NCI-H446 treated with DMSO at 0.1 percent for 48 hours (cell line): Measurements from ENCODE around the gene NPAS3.

Experiments used
- DNase-seq: peaks from one replicate; lab custom pipeline; 2025; lab: John Stamatoyannopoulos, UW

NPAS3 gene

GRCh38 chr14:33016613-33017012, 77.9 kb downstream of the NPAS3 start:
- DNase-seq: no peak

GRCh38 chr14:33017016-33017415, 78.3 kb downstream of the NPAS3 start:
- no peak for DNase-seq

- DNase-seq: no peak
Observed at GRCh38 chr14:33019346-33019745, 80.7 kb downstream of the NPAS3 start.

GRCh38 chr14:33026850-33027430, 88.3 kb downstream of the NPAS3 start:
- DNase-seq: no peak

GRCh38 chr14:33029511-33029910, 90.8 kb downstream of the NPAS3 start:
- no peak for DNase-seq

- no peak for DNase-seq
Observed at GRCh38 chr14:33030386-33030785, 91.7 kb downstream of the NPAS3 start.

GRCh38 chr14:33035416-33036194, 96.9 kb downstream of the NPAS3 start:
- DNase-seq: no peak

GRCh38 chr14:33039311-33039710, 100.6 kb downstream of the NPAS3 start:
- no peak for DNase-seq

- DNase-seq: no peak
Observed at GRCh38 chr14:33040372-33041140, 101.9 kb downstream of the NPAS3 start.

GRCh38 chr14:33042591-33042990, 103.9 kb downstream of the NPAS3 start:
- no peak for DNase-seq

- no peak for DNase-seq
Observed at GRCh38 chr14:33045760-33046159, 107.1 kb downstream of the NPAS3 start.

- no peak for DNase-seq
Observed at GRCh38 chr14:33052943-33053342, 114.3 kb downstream of the NPAS3 start.

- DNase-seq: no peak
Observed at GRCh38 chr14:33056213-33056612, 117.5 kb downstream of the NPAS3 start.

GRCh38 chr14:33057585-33057984, 118.9 kb downstream of the NPAS3 start:
- no peak for DNase-seq

GRCh38 chr14:33061667-33062325, 123.1 kb downstream of the NPAS3 start:
- no peak for DNase-seq

GRCh38 chr14:33062476-33062875, 123.8 kb downstream of the NPAS3 start:
- no peak for DNase-seq

- DNase-seq: no peak
Observed at GRCh38 chr14:33062881-33063280, 124.2 kb downstream of the NPAS3 start.

- no peak for DNase-seq
Observed at GRCh38 chr14:33063521-33063920, 124.8 kb downstream of the NPAS3 start.

- no peak for DNase-seq
Observed at GRCh38 chr14:33065634-33066033, 127.0 kb downstream of the NPAS3 start.

- no peak for DNase-seq
Observed at GRCh38 chr14:33068040-33068439, 129.4 kb downstream of the NPAS3 start.

- DNase-seq: no peak
Observed at GRCh38 chr14:33068626-33069025, 129.9 kb downstream of the NPAS3 start.

- no peak for DNase-seq
Observed at GRCh38 chr14:33070475-33070874, 131.8 kb downstream of the NPAS3 start.

GRCh38 chr14:33073023-33073422, 134.3 kb downstream of the NPAS3 start:
- DNase-seq: no peak
